OCI-LY1 (cell line): ENCODE measurements around the gene NR5A1.

Source experiments
- H2AFZ ChIP-seq: fragments of 200-600 bp; sonication (generic), shearing (Covaris generic); 2 replicates; pipeline ENCODE4 v1.6.0; 2014; ENCODE audit warnings: antibody characterized with exemption, mild to moderate bottlenecking, low read length
- H3F3A ChIP-seq: fragments of 200-600 bp; sonication (generic), shearing (Covaris generic); 2 replicates; pipeline ENCODE4 v1.6.0; 2014; ENCODE audit warnings: mild to moderate bottlenecking, antibody characterized with exemption, low read length, moderate library complexity; ENCODE audit not compliant: insufficient read depth
- H3K27ac ChIP-seq: fragments of 200-600 bp; sonication (generic); 2 replicates; pipeline ENCODE4 v1.5.1; 2014; ENCODE audit warnings: low read length, mixed run types, mild to moderate bottlenecking, low read depth; ENCODE audit not compliant: poor library complexity, severe bottlenecking
- H3K27me3 ChIP-seq: fragments of 200-600 bp; sonication (generic); 2 replicates; pipeline ENCODE4 v1.6.0; 2014; ENCODE audit warnings: antibody characterized with exemption, mild to moderate bottlenecking, low read length, moderate library complexity; ENCODE audit not compliant: insufficient read depth
- H3K36me3 ChIP-seq: fragments of 200-600 bp; sonication (generic); 2 replicates; pipeline ENCODE4 v1.6.1; 2014; ENCODE audit warnings: mild to moderate bottlenecking, antibody characterized with exemption, low read length, moderate library complexity, mixed read lengths; ENCODE audit not compliant: insufficient read depth
- H3K4me1 ChIP-seq: fragments of 200-600 bp; sonication (generic); 2 replicates; pipeline ENCODE4 v1.5.1; 2014; ENCODE audit warnings: mild to moderate bottlenecking, low read length, moderate library complexity; ENCODE audit not compliant: insufficient read depth, severe bottlenecking
- H3K4me2 ChIP-seq: fragments of 200-600 bp; sonication (generic), shearing (Covaris generic); 2 replicates; pipeline ENCODE4 v1.6.1; 2014; ENCODE audit warnings: low read length
- H3K4me3 ChIP-seq: fragments of 200-600 bp; sonication (generic); 2 replicates; pipeline ENCODE4 v1.5.1; 2014; ENCODE audit warnings: low read length, low read depth, mild to moderate bottlenecking, mixed read lengths; ENCODE audit not compliant: poor library complexity, severe bottlenecking
- H3K79me2 ChIP-seq: fragments of 200-600 bp; shearing (Covaris generic); 2 replicates; pipeline ENCODE4 v1.6.1; 2016; ENCODE audit warnings: mixed run types, low read length, mixed read lengths; ENCODE audit not compliant: insufficient read depth
- H3K9ac ChIP-seq: fragments of 200-600 bp; sonication (generic), shearing (Covaris generic); 2 replicates; pipeline ENCODE4 v1.6.1; 2014; ENCODE audit warnings: mild to moderate bottlenecking, low read length, mixed read lengths
- H3K9me2 ChIP-seq: fragments of 200-600 bp; sonication (generic), shearing (Covaris generic); 2 replicates; pipeline ENCODE4 v1.6.1; 2014; ENCODE audit warnings: low read depth, mild to moderate bottlenecking, low read length, mixed read lengths
- H3K9me3 ChIP-seq: fragments of 200-600 bp; shearing (Covaris generic); 2 replicates; pipeline ENCODE4 v1.6.1; 2014; ENCODE audit warnings: low read length, mixed read lengths
- H4K20me1 ChIP-seq: fragments of 200-600 bp; sonication (generic), shearing (Covaris generic); 2 replicates; pipeline ENCODE4 v1.6.0; 2016; ENCODE audit warnings: mild to moderate bottlenecking, low read length; ENCODE audit not compliant: insufficient read depth
- EZH2 ChIP-seq: fragments of 200-600 bp; sonication (generic), shearing (Covaris generic); IDR thresholded peaks from 2 replicates; pipeline ENCODE4 v1.8.0; 2017; ENCODE audit warnings: borderline replicate concordance, mixed run types, mild to moderate bottlenecking, antibody characterized with exemption, low read length, moderate library complexity, mixed read lengths
- TF ChIP-seq, protein P1 (sequence below): fragments of 200-600 bp; sonication (generic), shearing (Covaris generic); IDR thresholded peaks from 2 replicates; pipeline ENCODE4 v1.5.1; 2017; ENCODE audit warnings: mild to moderate bottlenecking, antibody characterized with exemption, low read length, moderate library complexity, mixed read lengths

Gene NR5A1

DNA sequence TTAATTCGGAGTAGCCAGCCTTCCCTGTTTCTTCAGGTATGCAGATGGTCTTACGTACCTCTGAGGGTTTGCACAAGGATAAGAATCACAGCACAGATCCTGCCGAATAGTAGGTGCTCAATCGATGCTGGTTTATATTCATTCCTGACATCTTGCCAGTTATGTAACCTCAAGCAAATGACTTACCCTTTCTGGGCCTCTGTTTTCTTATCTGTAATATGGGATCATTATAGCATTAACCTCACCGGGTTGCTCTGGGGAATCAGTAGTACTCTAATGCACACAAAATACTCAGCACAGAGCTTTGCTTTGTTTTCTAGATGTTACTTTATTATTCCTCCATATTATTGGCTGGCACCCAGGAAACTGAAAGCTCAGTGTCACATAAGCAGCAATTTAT is 7.7 kb upstream of the NR5A1 start:
- Histone ChIP-seq H4K20me1 (no peaks in the 10 kb centered on the region), H3K9ac (no peak overlapping the region), H3K4me3 (no peak overlapping the region), H3K36me3 (no peaks in the 10 kb centered on the region), H2AFZ (no peak overlapping the region), H3K27me3 (no peaks in the 10 kb centered on the region), H3K4me1 (no peaks in the 10 kb centered on the region), H3K4me2 (no peak overlapping the region), H3K27ac (no peak overlapping the region), H3K9me3 (no peaks in the 10 kb centered on the region), H3F3A (no peaks in the 10 kb centered on the region), H3K9me2 (no peaks in the 10 kb centered on the region), H3K79me2 (no peaks in the 10 kb centered on the region)
- no peak for TF ChIP-seq EZH2
- TF ChIP-seq, protein P1, sequence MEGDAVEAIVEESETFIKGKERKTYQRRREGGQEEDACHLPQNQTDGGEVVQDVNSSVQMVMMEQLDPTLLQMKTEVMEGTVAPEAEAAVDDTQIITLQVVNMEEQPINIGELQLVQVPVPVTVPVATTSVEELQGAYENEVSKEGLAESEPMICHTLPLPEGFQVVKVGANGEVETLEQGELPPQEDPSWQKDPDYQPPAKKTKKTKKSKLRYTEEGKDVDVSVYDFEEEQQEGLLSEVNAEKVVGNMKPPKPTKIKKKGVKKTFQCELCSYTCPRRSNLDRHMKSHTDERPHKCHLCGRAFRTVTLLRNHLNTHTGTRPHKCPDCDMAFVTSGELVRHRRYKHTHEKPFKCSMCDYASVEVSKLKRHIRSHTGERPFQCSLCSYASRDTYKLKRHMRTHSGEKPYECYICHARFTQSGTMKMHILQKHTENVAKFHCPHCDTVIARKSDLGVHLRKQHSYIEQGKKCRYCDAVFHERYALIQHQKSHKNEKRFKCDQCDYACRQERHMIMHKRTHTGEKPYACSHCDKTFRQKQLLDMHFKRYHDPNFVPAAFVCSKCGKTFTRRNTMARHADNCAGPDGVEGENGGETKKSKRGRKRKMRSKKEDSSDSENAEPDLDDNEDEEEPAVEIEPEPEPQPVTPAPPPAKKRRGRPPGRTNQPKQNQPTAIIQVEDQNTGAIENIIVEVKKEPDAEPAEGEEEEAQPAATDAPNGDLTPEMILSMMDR: no peak

DNA sequence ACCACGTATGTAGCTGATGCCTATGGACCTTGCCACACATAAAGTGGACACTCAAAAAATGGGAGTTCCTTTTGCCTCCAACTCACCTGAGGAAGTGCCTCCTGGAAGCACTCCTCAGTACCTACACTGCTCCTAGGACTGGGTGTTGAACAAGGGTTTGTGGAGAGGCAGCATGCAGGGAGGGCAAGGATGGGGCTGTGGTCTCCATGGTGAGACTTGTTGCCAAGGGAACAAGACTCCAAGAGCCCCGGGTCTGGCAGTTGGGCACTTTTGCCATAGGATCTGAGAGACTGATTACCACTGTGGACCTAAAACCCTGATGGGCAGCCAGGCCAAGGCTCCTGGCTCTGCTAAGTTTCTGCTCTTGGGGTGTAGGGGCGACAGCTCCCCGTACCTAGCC is 6.9 kb upstream of the NR5A1 start:
- no peaks in the 10 kb centered on the region for H4K20me1 ChIP-seq
- H2AFZ ChIP-seq: no peak overlapping the region
- H3K4me3 ChIP-seq: no peak overlapping the region
- H3K9me3 ChIP-seq: no peaks in the 10 kb centered on the region
- no peaks in the 10 kb centered on the region for H3K27me3 ChIP-seq
- H3K79me2 ChIP-seq: no peaks in the 10 kb centered on the region
- no peaks in the 10 kb centered on the region for H3K4me1 ChIP-seq
- H3F3A ChIP-seq: no peaks in the 10 kb centered on the region
- H3K4me2 ChIP-seq: no peak overlapping the region
- no peaks in the 10 kb centered on the region for H3K36me3 ChIP-seq
- no peaks in the 10 kb centered on the region for H3K9me2 ChIP-seq
- H3K9ac ChIP-seq: no peak overlapping the region
- TF ChIP-seq EZH2: no peak
- TF ChIP-seq, protein P1: no peak
- no peak overlapping the region for H3K27ac ChIP-seq

DNA sequence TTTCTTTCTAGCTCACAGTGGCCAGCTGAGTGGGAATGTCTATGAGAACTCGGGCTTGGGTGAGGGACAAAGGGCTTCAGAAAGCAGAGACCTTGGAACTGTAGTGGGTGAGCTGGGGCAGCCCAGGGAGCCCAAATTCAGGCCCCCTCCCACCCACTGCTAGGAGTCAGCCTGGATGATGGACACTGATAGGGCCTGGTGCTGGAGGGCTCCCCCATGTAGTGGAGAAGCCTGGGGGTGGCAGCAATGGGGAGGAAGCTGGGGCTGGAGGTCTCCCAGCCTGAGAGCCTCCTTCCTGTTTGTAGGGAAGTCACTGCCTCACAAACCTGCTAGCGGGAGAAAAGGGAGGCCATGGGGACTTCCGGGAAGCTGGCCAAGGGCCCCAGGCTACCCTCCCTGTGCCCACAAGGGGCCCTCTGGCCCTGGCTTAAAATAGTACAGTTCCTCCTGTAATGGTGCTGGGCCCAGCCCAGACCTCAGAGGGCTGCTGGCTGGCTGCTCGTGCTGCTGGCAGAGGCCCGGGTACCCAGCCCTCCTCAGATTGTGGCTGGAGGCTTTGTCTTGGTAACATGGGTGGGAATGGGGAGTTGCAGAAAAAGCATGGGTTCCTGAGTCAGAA is 6.3 kb upstream of the NR5A1 start:
- Histone ChIP-seq H3F3A (no peaks in the 10 kb centered on the region), H3K4me2 (no peak overlapping the region), H3K9ac (no peak overlapping the region), H3K4me3 (no peak overlapping the region), H3K9me3 (no peaks in the 10 kb centered on the region), H3K4me1 (no peaks in the 10 kb centered on the region), H2AFZ (no peak overlapping the region), H4K20me1 (no peaks in the 10 kb centered on the region), H3K9me2 (no peaks in the 10 kb centered on the region), H3K79me2 (no peaks in the 10 kb centered on the region), H3K27me3 (no peaks in the 10 kb centered on the region), H3K36me3 (no peaks in the 10 kb centered on the region), H3K27ac (no peak overlapping the region)
- TF ChIP-seq EZH2: no peak
- TF ChIP-seq, protein P1: no peak
